Tibial artery (tissue), 4 donors: Measurements from ENCODE around the gene KRTAP5-7.

Experiments used
- DNase-seq, 2 donors: peaks; one replicate each; pipeline ENCODE4 v3.0.0-alpha.2; 2019
- H3K27ac ChIP-seq, 2 donors: fragments of 200-600 bp; sonication (generic) in 1 of 2; 1 replicate in 1 of 2; 2 replicates in 1 of 2; pipeline ENCODE4 v1.5.1; 2018 to 2019; ENCODE audit warnings: mild to moderate bottlenecking in 1 of 2
- H3K27me3 ChIP-seq, 2 donors: fragments of 200-600 bp; sonication (generic) in 1 of 2; one replicate each; pipeline versions ENCODE4 v1.5.1 to v1.6.0; 2016 to 2019
- H3K36me3 ChIP-seq, 3 donors: fragments of 200-600 bp; sonication (generic) in 2 of 3; one replicate each; pipeline ENCODE4 v1.5.1; 2016 to 2019; ENCODE audit warnings: mild to moderate bottlenecking in 2 of 3
- H3K4me1 ChIP-seq, 4 donors: fragments of 200-600 bp; sonication (generic) in 2 of 4; 1 replicate in 3 of 4; 2 replicates in 1 of 4; pipeline ENCODE4 v1.5.1; 2016 to 2019
- H3K4me3 ChIP-seq, 2 donors: fragments of 200-600 bp; sonication (generic) in 1 of 2; 1 replicate in 1 of 2; 2 replicates in 1 of 2; pipeline ENCODE4 v1.5.1; 2018 to 2019; ENCODE audit warnings: mild to moderate bottlenecking in 2 of 2
- H3K9me3 ChIP-seq, 3 donors: fragments of 200-600 bp; sonication (generic) in 1 of 3; one replicate each; pipeline ENCODE4 v1.5.1; 2016 to 2019
- intact Hi-C: fragments of 100-400 bp; cut with DNase I; formaldehyde crosslinking; loops from one replicate; pipeline ENCODE4 v1.15.0; 2023; ENCODE audit warnings: low total_unique reads
- TF ChIP-seq, protein P1 (sequence below), 2 experiments: fragments of 200-600 bp in 1 of 2; fragments of 450-650 bp in 1 of 2; IDR thresholded peaks; one replicate each; pipeline ENCODE4 v1.5.1; 2017 to 2019; ENCODE audit warnings: antibody characterized with exemption in 2 of 2, mild to moderate bottlenecking in 1 of 2, moderate library complexity in 1 of 2

KRTAP5-7 gene

DNA sequence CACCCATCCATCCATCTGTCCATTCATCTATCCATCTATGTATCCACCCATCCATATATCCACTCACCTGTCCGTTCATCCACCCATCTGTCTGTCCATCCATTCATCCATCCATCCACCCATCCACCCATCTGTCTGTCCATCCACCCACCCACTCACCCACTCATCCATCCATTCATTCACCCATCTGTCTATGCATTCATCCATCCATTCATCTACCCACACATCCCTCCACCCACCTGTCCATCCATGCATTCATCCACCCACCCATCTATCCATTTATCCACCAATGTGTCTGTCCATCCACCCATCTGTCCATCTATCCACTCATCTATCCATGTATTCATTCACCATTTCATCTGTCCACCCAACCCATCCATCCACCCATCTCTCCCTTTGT lies 40.7 kb upstream of the KRTAP5-7 start:
- intact Hi-C loops = no loop called here

DNA sequence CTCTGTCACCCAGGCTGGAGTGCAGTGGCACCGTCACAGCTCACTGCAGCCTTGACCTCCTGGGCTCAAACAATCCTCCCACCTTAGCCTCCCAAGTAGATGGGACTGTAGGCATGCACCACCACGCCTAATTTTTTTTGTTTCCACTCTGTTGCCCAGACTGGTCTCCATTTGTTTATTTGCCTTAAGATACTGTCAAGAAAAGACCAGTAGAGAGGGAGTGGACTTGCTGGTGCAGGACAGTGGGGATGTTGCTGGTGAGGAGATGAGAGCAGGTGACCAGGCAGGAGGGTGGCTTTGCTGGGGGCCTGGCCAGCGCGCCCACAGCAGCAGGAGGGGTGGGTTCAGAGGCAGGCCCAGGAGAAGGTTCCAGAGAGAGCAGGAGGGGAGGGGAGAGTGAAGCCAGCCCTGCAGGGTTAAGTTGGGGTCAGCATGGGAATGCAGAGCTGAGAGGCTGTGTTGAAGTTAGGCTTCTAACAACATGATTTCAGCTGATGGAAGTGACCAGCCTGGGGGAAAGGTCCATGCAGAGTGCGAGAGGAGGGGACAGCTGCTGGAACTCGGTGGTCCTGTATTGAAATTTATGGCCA lies 38.3 kb upstream of the KRTAP5-7 start:
- H3K4me1 ChIP-seq = no peaks in the 10 kb centered on the region
- no peak for DNase-seq
- H3K4me3 ChIP-seq = no peak overlapping the region
- H3K27ac ChIP-seq = no peak overlapping the region
- H3K36me3 ChIP-seq = peaks cover 58 to 94% (median 72%) of the 10 kb centered on the region in 3 donors
- TF ChIP-seq, protein P1, sequence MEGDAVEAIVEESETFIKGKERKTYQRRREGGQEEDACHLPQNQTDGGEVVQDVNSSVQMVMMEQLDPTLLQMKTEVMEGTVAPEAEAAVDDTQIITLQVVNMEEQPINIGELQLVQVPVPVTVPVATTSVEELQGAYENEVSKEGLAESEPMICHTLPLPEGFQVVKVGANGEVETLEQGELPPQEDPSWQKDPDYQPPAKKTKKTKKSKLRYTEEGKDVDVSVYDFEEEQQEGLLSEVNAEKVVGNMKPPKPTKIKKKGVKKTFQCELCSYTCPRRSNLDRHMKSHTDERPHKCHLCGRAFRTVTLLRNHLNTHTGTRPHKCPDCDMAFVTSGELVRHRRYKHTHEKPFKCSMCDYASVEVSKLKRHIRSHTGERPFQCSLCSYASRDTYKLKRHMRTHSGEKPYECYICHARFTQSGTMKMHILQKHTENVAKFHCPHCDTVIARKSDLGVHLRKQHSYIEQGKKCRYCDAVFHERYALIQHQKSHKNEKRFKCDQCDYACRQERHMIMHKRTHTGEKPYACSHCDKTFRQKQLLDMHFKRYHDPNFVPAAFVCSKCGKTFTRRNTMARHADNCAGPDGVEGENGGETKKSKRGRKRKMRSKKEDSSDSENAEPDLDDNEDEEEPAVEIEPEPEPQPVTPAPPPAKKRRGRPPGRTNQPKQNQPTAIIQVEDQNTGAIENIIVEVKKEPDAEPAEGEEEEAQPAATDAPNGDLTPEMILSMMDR (IDR thresholded peaks at IDR 0.05) = no peak
- no peaks in the 10 kb centered on the region for H3K27me3 ChIP-seq
- intact Hi-C loops = no loop called here
- no peaks in the 10 kb centered on the region for H3K9me3 ChIP-seq

More for the DNA sequence above, 40.7 kb upstream of the KRTAP5-7 start:
- TF ChIP-seq, protein P1 (IDR thresholded peaks at IDR 0.05) = no peak
- Histone ChIP-seq H3K9me3 (no peaks in the 10 kb centered on the region), H3K36me3 (peaks cover 62 to 94% (median 87%) of the 10 kb centered on the region in 3 donors), H3K4me3 (no peak overlapping the region), H3K4me1 (no peaks in the 10 kb centered on the region), H3K27me3 (no peaks in the 10 kb centered on the region), H3K27ac (no peak overlapping the region)
- DNase-seq = no peak

DNA sequence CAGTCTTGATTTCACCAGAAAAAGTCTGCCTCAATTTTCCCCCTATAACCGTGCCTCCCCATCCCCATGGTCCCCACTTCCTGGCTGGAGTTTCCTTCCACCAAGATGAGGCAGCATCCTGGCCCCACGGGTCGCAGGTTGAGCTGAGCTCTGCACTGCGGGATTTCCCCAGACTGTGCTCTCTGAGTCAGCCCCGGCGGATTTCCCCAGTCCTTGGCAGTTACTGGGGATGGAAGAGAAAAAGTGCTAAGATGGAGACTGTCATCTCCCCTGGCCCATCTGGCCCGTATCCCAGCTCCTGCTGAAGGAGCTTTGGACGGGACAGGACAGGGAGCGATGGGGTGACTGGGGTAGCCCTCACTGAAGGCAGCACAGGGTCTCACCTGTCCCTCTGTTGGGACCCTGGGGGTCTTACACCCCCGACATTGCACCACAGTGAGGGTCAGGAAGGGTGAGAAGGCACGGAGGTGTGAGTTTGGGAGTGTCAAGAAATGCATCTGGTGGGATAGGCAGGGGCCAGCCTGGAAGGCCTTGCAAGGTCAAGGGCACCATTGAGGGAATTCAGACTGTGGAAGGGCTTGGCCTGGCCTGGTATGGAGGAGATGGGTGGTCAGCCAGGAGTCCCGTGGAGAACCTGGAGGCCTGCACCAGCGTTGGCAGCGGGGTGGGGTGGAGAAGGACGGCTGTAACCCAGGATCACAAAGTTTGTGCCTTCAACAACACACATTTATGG lies 37.6 kb upstream of the KRTAP5-7 start:
- no peaks in the 10 kb centered on the region for H3K4me1 ChIP-seq
- H3K36me3 ChIP-seq = peaks cover 55 to 94% (median 71%) of the 10 kb centered on the region in 3 donors
- TF ChIP-seq, protein P1 (IDR thresholded peaks at IDR 0.05) = no peak
- H3K27me3 ChIP-seq = no peaks in the 10 kb centered on the region
- DNase-seq = no peak
- intact Hi-C loops = no loop called here
- H3K9me3 ChIP-seq = no peaks in the 10 kb centered on the region
- no peak overlapping the region for H3K4me3 ChIP-seq
- H3K27ac ChIP-seq = no peak overlapping the region

DNA sequence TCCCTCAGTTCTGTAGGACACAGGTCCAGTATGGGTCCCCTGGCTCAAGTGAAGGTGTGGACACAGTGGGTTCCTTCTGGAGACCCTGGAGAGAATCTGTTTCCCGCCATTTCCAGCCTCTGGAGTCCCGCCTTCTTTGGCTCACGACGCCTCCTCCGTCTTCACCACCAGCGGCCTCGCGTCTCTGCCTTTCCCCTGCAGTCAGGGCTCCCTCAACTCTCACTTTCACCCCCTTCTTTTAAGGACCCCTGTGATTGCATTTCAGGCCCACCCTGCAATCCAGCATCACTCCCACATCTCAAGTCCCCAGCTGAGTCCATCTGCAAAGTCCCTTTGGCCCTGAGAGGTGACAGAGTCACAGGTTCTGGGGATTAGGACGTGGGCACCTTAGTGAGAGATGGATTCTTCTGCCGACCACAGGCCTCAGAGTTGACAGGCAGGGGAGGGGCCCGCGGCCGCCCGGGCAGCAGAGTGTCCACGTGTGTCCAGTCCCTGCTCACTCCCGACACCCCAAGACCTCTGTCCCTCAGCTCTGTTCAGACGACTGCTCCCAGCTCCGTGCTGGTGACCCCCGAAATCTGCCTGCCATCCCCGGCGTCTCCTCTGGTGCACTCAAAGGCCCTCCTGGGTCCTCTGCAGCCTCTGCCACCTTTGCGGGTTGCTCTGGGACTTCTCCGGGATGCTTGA lies 36.9 kb upstream of the KRTAP5-7 start:
- Histone ChIP-seq H3K4me3 (no peak overlapping the region), H3K36me3 (peaks cover 55 to 94% (median 69%) of the 10 kb centered on the region in 3 donors), H3K27me3 (no peaks in the 10 kb centered on the region), H3K9me3 (no peaks in the 10 kb centered on the region), H3K27ac (no peak overlapping the region), H3K4me1 (no peaks in the 10 kb centered on the region)
- intact Hi-C loops = no loop called here
- TF ChIP-seq, protein P1 (IDR thresholded peaks at IDR 0.05) = no peak
- DNase-seq = peak in 1 of 2 donors; percentile 51

DNA sequence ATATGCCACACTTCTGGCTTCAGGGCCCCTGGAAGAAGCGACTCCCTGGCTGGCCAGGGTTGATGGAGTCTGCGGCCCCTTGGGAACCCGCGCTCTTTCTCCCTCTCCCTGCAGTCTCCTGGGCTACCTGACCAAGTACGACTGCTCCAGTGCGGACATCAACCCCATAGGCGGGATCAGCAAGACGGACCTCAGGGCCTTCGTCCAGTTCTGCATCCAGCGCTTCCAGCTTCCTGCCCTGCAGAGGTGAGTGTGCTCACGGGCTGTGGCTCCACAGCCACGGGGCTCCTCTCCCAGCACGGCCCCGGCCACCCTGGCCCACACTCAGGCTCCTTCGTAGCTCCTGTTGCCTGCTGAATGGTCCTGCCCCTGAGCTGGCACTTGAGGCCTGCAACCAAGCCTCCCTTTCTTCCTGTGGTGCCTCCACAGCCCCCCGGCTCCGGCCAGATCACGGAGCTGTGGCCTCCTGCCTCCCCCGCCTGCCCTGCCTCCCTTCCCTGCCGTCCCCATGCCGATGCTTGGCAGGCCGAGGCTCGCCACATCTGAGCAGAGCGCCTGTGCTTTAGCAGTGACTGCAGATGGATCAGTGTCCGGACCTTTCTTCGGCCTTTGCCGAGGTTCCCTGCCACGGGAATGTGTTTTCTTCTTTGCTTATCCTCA lies 36.2 kb upstream of the KRTAP5-7 start:
- no peak overlapping the region for H3K4me3 ChIP-seq
- TF ChIP-seq, protein P1 (IDR thresholded peaks at IDR 0.05) = no peak
- intact Hi-C loops = no loop called here
- H3K4me1 ChIP-seq = no peaks in the 10 kb centered on the region
- H3K27me3 ChIP-seq = no peaks in the 10 kb centered on the region
- no peak overlapping the region for H3K27ac ChIP-seq
- H3K9me3 ChIP-seq = no peaks in the 10 kb centered on the region
- DNase-seq = peak in 1 of 2 donors; percentile 51
- peaks cover 54 to 94% (median 69%) of the 10 kb centered on the region in 3 donors for H3K36me3 ChIP-seq
